DMS153 treated with DMSO at 0.1 percent for 48 hours (cell line): Measurements from ENCODE around the gene TNRC6A.
"Not testable (repeated sequence)": the region's sequence is repeated elsewhere in the genome, so short reads cannot be mapped to it uniquely, and the experiment has no call there.

Experiments used
- DNase-seq: peaks from one replicate; lab custom pipeline; 2025; ENCODE audit not compliant: unreplicated experiment; lab: John Stamatoyannopoulos, UW

TNRC6A gene

DNA sequence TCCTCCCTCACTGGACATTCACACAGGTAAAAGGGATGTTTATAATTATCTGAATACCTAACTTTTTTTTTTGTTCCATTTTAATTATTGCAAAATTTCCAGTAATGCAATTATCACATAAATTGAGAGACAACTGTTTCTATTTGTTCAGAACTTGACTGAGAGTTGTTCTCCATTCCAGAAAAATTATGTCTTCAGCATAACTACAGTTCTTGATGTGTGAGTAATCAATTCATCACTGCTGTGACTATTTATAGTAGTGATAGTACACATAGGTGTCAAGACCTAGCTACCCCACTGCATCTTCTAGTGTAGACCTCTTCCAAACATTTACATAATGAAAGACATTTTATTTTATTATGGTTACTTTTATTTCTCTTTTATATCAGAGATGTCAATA lies 5.8 kb upstream of the TNRC6A start:
- DNase-seq: no peak

DNA sequence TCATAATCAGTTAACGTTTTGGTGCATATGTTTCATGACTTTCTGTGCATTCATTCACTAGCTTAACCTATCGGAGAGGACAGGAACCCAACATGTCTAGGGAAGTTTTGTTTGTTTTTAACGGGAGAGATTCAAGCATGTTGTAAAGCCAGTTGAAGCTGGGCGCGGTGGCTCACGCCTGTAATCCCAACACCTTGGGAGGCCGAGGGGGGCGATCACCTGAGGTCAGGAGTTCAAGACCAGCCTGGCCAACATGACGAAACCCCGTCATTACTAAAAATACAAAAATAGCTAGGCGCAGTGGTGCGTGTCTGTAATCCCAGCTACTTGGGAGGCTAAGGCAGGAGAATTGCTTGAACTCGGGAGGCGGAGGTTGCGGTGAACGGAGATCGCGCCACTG lies 1.4 kb upstream of the TNRC6A start:
- DNase-seq: no peak

DNA sequence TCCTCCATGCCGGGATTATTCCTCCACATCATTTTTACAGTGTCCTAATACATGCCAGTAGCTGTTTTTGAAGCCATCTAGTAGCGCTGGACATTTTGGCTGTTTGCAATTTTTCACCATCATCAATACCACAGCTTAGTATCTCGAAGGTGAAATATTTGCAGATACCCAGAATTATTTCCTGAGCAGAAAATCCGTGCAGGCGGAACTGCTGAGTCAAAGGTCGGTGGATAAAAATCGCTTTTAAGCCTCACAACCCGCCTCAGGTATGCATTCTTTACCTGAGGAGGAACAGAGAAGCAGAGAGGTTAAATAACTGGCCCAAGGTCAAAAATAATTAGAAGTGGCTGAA lies 584 bp upstream of the TNRC6A start:
- no peak for DNase-seq

DNA sequence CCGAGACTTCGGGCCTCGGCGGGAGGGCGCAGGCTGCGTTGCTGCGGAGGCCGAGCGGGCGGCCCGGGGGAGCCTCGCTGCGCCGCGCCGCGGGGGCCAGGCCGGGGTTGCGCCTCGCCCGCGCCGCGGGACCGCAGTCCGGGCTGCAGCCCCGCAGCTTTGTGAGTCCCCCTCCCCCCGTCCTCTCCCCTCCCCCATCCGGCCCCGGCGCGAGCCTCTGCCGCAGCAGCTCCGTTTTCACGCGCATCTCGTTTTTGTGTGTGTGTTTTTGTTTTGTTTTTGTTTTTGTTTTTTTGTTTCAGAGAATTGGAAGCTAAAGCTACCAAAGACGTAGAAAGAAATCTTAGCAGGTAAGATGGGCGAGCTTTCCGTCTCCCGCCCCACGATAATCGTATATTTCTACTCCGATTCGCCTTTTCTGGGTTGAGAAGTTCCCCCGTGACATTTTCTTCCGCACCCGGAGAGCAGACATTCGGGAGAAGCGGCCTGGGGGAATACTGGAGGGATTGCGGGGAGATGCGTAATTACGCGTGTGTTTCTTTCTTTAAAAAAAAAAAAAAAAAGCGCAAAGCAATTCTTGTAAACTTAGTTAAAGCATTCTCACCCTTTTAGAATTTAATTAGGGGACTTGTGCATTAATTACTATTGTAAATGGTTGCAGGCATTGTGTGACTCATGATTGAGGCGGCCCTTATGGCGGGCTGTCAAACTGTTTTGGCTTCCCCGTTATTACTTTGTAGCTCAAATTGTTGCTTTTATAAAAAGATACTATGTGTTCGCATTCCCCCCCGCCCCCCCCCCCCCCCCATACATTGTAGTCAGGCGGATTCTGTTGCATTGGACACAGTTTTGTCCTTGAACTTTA lies 732 bp downstream of the TNRC6A start:
- DNase-seq: no peak

DNA sequence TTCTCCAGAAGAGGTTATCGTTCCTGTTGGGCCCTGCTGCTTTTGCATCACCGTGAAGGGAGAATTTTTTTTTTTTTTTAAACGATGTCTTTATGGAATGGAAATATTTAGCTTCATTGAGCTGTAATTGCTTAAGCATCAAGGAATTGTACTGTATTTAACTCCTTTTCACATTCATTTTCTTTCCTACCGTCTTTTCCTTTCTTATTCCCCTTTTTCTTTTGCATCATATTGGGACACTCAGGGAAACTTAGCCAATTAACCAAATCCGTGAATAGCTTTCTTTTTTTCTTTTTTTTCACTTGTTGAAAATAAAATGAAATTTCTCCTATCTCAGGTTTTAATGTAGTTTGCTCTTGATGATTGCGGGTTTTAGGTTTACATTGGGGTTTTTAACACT lies 1.5 kb downstream of the TNRC6A start:
- no peak for DNase-seq

DNA sequence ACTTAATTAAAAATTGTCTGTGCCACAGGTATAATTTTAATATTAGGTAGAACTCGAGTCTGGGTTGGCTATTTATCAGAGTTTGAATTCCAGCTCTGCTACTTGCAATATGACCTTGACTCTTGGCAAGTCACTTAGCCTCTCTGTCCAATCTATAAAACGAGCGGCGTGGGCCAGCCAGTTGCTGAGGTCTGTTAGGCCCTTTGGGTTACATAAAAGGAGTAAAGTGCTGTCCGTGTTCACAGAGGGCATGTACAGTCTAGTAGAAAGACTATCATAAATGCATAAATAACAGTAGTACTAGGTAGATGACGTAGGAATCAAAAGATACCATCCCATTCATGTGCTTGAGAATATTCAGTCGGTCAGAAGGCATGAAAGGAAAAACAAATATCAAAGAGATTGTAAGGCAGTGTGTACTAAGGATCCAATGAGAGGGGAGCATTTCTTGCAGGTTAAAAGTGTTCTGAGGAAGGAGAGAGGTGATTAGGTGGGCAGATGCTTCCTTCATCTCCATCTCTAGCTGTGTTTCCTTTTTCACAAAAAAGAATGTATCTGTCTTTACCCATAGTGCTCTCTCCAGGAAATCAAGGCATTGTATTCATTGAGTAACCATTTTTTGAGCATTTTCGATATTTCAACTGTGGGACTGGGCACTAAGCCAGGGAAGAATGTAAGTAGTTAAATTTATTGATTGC lies 2.4 kb downstream of the TNRC6A start:
- DNase-seq: no peak

DNA sequence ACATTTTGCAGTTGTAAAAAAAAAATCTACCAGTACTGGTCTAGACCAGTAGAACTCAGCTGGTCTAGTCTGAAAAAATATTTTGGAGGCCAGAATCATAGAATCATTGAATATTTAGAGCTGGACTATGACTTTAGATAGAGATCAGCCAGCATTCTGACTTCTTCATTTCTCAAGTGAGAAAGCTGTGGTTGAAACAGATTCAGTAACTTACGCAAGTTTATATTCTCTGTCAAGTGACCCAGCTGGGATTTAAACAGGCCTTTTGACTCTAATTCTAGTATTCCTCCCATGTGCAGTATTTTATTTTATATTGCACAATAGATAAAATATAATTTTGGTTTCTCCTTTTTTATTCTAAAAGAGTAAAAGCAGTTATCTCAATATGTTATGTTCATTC lies 4.9 kb downstream of the TNRC6A start:
- DNase-seq: no peak

DNA sequence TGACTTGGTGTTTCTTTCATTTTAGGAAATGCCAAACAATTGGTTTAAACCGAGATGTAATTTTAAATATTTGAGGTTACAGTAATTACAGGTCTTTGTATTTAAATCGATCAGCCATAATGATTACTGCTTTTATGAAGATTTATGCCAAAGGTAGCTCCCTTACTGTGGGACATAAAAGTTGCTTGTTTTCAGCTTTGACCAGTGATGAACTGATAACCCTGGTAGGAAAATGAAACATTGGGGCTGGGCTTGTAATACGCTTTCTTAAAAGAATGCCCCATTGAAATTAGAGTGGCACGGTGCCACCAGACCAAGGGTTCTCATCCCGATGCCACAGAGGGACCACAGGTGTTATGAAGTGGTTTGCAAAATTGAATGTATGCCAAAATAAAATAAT lies 7.3 kb downstream of the TNRC6A start:
- DNase-seq: no peak

DNA sequence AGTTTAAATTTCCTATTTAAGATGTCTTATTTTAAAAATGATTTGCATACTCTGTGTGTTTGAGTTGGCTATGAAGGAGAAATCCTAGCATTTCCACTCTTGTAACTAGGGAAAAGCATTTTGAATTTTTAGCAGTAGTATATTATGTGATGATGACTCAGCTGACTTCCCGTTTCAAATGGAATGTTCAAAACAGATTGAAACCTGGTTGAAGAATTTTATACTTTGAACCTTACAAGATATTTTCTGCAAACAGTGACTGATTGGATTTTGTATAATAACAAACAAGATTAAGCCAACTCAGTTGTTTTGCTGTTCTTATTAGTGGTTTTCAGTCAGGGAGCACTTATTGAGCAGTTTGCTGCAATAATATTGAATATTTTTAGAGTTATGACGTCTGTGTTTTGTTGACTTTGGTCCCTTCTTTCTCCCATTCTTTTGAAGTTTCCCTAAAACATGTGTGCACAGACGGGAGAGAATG lies 8.0 kb downstream of the TNRC6A start:
- DNase-seq: no peak

DNA sequence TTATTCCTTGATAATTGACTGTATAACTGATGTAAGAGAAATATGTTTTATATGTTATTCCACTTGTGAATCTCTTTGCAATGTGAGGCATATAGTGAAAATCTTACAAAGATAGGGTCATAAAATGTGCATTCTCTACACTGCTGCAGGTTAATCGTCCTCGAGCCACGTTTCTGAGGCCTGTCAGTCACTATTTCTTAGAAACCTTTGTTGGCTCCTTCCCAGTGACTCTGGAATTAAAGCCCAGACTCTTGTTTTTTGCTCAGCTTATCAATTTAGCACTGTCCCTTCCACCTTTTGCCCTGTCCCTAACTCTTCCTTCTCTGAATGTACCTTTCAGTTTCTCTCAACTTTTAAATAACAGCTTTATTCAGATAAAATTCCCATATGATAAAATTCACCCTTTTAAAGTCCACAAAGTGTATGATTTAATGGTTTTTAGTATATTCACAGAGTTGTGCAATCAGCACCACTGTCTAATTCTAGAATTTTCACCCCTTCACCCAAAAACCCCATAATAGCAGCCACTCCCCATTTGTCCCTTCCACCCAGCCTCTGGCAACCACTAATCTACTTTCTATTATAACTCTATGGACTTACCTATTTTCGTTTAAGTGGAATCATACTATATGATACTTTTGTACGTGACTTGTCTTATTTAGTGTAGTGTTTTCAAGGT lies 8.6 kb downstream of the TNRC6A start:
- no peak for DNase-seq

DNA sequence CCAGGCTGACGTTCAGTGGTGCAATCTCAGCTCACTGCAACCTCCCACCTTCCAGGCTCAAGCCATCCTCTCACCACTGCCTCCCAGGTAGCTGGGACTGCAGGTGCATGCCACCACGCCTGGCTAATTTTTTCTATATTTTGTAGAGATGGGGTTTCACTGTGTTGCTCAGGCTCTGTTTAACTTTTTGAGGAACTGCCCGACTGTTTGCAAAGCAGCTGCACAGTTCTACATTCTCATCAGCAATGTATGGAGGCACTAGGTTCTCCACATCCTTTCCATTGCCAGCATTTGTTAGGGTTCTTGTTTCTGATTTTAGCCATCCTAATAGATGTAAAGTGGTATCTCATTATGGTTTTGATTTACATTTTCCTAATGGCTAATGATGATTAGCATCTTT lies 9.4 kb downstream of the TNRC6A start:
- no peak for DNase-seq

DNA sequence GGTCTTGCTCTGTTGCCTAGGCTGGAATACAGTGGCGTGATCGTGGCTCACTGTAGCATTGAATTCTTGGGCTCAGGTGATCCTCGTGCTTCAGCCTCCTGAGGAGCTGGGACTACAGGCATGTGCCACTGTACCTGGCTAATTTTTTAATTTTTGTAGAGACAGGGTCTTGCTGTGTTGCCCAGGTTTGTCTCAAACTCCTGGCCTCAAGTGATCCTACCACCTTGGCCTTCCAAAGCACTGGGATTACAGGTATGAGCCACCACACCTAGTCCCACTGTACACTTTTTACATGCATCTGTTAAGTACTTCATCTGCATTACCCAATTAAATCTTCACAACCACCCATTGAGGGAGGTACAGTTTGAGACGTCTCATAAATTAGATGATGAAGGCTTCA lies 12.4 kb downstream of the TNRC6A start:
- DNase-seq: no peak

DNA sequence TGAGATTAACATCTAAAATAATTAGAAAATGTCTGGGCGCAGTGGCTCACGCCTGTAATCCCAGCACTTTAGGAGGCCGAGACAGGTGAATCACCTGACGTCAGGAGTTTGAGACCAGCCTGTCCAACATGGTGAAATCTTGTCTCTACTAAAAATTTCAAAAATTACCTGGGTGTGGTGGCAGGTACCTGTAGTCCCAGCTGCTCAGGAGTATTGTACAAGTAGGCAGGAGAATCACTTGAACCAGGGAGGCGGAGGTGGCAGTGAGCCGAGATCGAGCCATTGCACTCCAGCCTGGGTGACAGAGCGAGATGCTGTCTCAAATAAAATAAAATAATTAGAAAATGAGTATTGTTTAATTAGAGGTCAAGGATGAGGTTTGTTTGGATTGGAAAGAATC lies 13.2 kb downstream of the TNRC6A start:
- DNase-seq: not testable (repeated sequence)

DNA sequence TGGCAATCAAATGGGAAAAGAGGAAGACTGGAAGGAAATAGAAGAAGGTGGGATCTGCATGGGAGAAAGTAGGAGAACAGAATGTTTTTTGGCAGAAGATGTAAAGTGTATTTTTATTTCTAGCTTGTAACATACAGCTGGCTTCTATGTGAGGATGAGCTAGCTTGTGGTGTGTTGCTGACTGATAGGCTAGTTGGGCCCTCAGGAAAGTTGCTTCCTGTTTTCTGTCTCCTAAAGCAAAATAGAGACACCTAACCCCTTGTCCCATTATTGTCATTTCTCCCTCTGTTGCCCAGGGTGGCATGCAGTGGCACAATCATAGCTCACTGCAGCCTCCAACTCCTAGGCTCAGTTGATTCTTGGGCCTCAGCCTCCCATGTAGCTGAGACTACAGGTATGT lies 15.9 kb downstream of the TNRC6A start:
- no peak for DNase-seq

DNA sequence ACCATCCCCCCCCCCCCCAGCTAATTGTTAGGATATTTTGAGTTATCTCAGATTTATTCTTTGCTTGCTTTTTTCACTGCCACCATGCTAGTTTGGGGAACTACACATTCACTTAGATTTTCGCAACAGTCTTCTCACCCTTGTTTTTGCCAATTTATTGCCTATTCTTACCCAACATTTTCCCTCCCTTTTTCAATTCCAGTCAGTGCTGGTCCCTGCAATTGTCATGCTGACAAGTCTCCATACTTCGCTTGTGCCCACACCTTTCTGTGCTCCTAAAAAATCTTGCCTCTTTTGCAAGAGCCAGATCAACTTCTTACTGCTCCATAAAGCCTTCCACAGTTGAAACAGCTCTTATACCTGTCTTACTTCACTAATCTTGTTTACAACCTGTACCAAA lies 16.3 kb downstream of the TNRC6A start:
- no peak for DNase-seq

DNA sequence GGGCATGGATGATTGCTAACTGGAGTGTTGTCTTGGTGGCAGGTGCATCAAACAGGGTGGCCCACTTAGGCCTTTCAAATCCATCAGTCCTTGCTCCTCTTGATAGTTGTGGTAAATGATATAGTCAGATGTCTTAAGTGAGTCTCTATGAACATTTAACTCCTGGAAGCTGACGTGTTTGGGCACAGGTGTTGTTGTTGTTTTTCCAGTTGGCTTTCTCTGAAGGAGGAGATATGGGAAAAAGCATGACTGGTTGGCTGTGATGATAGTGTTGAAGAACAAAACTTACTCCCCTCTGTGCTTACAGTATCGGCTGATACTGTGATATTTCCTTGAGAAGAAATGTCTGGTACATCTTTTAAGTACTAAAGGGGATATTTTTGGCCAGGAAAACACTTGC lies 18.0 kb downstream of the TNRC6A start:
- DNase-seq: no peak

DNA sequence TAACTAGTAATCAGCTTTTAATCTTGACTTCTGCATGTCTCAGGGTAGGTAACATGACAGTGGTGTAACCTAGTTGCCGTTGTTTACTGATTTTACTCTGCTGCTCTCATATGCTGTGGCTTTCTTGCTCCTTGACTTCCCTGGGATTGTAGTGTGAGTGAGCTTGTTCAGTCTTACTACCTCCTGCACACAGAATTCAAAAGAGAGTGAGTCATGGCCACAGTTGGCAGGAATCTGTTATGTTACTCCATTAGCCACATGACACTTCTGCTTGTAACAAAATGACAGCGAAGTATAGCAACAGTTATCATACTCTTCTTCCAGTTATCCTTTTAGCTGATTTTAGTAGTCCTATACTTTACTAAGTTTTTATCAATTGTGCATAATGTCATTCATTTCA lies 18.8 kb downstream of the TNRC6A start:
- DNase-seq: no peak

DNA sequence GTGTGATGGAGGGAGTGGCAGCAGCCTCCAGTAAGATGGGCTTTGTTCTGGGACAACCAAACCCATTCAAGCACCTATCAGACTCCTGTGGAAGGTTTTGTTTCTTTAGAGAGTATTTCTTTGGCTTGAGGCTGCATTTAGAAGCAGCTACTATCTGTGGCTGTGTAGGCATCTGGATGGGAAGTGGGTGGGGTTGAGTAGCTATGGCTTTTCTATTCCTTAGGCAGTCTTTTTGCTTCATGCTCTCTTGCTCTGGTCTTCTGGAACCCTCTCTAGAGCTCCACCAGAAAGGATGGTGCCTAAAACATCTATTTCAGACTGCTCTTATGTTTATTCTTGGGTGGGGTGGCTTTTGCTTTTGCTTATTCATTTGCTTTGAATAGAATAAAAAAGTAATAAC lies 19.9 kb downstream of the TNRC6A start:
- DNase-seq: no peak

DNA sequence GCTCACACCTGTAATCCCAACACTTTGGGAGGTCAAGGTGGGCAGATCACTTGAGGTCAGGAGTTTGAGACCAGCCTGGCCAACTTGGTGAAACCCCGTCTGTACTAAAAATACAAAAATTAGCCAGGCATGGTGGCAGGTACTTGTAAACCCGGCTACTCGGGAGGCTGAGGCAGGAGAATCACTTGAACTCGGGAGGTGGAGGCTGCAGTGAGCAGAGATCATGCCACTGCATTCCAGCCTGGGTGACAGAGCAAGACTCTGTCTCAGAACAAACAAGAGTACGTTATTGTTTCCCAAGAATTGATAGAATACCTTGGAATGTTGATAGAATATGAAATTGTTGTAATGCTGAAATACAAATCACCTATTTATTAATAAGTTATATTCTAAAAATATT lies 20.4 kb downstream of the TNRC6A start:
- DNase-seq: not testable (repeated sequence)

DNA sequence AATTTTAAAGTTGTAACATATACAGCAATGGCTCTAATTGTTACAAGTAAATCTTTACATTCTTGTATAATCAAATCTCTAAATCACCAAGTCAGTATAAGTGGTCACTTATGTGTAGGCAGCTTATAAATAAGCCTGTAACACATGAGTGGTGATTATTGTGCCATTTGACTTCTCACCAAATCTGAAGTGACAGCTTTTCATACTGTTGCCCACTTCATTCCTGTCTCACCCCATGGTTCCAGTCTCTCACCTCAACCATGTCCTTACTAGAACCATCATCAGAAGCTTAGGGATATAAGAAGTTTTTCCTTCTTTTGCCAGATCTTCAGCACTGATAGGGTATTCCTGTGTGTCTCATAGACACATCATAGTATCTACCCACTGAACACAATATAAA lies 23.5 kb downstream of the TNRC6A start:
- DNase-seq: no peak

DNA sequence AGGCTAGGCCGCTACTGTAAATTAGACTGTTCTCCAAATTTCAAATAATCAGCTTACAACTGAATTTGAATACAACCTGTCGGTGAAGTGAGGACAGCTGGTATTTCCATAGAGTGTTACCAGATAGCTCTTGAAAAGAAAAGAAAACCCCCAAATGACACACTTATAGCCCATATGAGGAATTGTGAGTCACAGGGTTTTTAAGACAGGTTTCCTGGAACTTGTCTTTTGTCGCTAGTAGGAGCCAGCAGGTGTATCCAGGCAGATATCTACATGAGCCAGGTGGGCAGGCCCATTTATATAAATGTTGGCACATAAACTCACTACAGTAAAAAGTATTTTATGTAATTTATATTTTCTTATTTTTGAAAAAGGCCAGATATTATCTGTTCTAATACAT lies 24.0 kb downstream of the TNRC6A start:
- no peak for DNase-seq

DNA sequence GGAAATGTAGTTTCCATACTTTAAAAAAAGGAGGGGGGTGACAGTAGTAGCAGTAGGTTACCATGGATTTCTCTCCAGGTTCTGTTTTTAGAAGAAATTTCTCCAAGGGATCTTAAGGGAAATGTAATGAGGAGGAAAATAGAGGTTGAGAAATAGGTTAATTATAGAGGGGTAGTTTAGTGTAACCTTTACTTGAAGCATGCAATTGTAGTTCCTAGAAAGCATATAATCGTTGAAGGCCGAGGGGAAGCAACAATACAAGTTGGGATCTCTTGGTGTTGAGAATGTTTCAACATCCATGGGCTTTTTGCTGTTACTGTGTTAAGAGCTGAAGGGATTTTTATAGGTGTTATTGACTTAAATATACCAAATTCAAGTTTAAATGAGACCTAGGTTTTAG lies 25.1 kb downstream of the TNRC6A start:
- DNase-seq: no peak
